DMS53 treated with DMSO at 0.1 percent for 48 hours (cell line): Measurements from ENCODE around the gene STEAP2.
A peak's percentile ranks its signal among the peaks of the same experiment; 100 is the strongest.
"Not testable (repeated sequence)": the region's sequence is repeated elsewhere in the genome, so short reads cannot be mapped to it uniquely, and the experiment has no call there.

Experiments
- DNase-seq: peaks from one replicate; lab custom pipeline; 2025; ENCODE audit not compliant: unreplicated experiment; lab: John Stamatoyannopoulos, UW

Gene STEAP2

GRCh38 chr7:90232430-90232829 lies 20.9 kb downstream of the STEAP2 start:
- no peak for DNase-seq

GRCh38 chr7:90233569-90233968 lies 22.0 kb downstream of the STEAP2 start:
- DNase-seq = no peak

GRCh38 chr7:90236721-90237289 lies 25.3 kb downstream of the STEAP2 start:
- DNase-seq = no peak

GRCh38 chr7:90238022-90238421 lies 26.5 kb downstream of the STEAP2 start:
- no peak for DNase-seq

- no peak for DNase-seq
Observed at GRCh38 chr7:90238583-90238982, 27.0 kb downstream of the STEAP2 start.

GRCh38 chr7:90239050-90239449 lies 27.5 kb downstream of the STEAP2 start:
- no peak for DNase-seq

GRCh38 chr7:90239625-90240228 lies 28.2 kb downstream of the STEAP2 start:
- no peak for DNase-seq

GRCh38 chr7:90242369-90243168 lies 31.0 kb downstream of the STEAP2 start:
- DNase-seq = no peak

- no peak for DNase-seq
Observed at GRCh38 chr7:90243556-90243955, 32.0 kb downstream of the STEAP2 start.

GRCh38 chr7:90244565-90244908 lies 33.0 kb downstream of the STEAP2 start:
- DNase-seq = no peak

- peak; percentile 73 for DNase-seq
Observed at GRCh38 chr7:90244909-90245851, 33.6 kb downstream of the STEAP2 start, which contains the start of gene CFAP69. CFAP69 (plus strand) TSS chr7:90245174; CDS start chr7:90245425, 251 bp downstream.

GRCh38 chr7:90246171-90246570 lies 34.6 kb downstream of the STEAP2 start:
- no peak for DNase-seq

GRCh38 chr7:90248706-90249105 lies 37.2 kb downstream of the STEAP2 start:
- no peak for DNase-seq

GRCh38 chr7:90250601-90251303 lies 39.2 kb downstream of the STEAP2 start:
- no peak for DNase-seq

- no peak for DNase-seq
Observed at GRCh38 chr7:90251304-90251635, 39.7 kb downstream of the STEAP2 start.

- DNase-seq = not testable (repeated sequence)
Observed at GRCh38 chr7:90256011-90256410, 44.5 kb downstream of the STEAP2 start.

GRCh38 chr7:90256778-90257177 lies 45.2 kb downstream of the STEAP2 start:
- no peak for DNase-seq

GRCh38 chr7:90261441-90261840 lies 49.9 kb downstream of the STEAP2 start:
- DNase-seq = no peak

GRCh38 chr7:90262438-90262837 lies 50.9 kb downstream of the STEAP2 start:
- DNase-seq = peak; percentile 55

- no peak for DNase-seq
Observed at GRCh38 chr7:90266808-90267207, 55.3 kb downstream of the STEAP2 start.
